Measurements from ENCODE around the gene BPIFB1.

DNA sequence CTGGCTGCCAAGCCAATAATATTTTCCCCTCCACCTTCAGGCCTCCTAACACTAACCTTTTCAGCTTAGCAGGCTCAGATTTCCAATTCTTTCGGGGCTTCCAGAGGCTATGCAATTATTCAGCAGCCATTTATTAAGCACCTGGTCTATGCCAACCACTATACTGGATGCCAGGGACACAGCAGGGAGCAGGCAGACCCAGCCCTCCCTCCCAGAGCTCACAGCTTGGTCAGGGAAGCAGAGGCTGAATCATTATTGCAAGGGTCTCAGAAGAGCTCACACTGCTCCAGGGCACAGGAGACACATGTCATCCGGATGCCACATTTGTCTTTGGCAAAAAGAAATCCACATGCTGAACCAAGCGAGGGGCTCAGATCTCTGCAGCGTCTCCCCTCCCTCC, 1.3 kb downstream of the BPIFB1 start:
- TF ChIP-seq, protein P1, sequence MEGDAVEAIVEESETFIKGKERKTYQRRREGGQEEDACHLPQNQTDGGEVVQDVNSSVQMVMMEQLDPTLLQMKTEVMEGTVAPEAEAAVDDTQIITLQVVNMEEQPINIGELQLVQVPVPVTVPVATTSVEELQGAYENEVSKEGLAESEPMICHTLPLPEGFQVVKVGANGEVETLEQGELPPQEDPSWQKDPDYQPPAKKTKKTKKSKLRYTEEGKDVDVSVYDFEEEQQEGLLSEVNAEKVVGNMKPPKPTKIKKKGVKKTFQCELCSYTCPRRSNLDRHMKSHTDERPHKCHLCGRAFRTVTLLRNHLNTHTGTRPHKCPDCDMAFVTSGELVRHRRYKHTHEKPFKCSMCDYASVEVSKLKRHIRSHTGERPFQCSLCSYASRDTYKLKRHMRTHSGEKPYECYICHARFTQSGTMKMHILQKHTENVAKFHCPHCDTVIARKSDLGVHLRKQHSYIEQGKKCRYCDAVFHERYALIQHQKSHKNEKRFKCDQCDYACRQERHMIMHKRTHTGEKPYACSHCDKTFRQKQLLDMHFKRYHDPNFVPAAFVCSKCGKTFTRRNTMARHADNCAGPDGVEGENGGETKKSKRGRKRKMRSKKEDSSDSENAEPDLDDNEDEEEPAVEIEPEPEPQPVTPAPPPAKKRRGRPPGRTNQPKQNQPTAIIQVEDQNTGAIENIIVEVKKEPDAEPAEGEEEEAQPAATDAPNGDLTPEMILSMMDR (IDR thresholded peaks at IDR 0.05; ENCODE audit: poor library complexity), result no peak
- TF ChIP-seq EZH2 (IDR thresholded peaks at IDR 0.05; ENCODE audit: borderline replicate concordance), result no peak
- no peak for TF ChIP-seq EZH2phosphoT487 (IDR thresholded peaks at IDR 0.05; ENCODE audit: low read depth, severe bottlenecking, unreplicated experiment)
